ENCODE results near the gene TEAD2.

- TF ChIP-seq CTCF (IDR thresholded peaks at IDR 0.05; ENCODE audit: insufficient read depth, low read depth, low read length) (no peak), EZH2 (IDR thresholded peaks at IDR 0.05; ENCODE audit: insufficient read depth, low read length) (no peak)
Observed at GRCh38 chr19:49409441-49410029, 47.3 kb upstream of the TEAD2 start.
